H4 (cell line): ENCODE data around the gene LENG1. TPM values are rescaled to one million over a fixed set of nuclear protein-coding genes. Genes with fewer than 3 reads are reported as not detected.
"Not testable (repeated sequence)": the region's sequence is repeated elsewhere in the genome, so short reads cannot be mapped to it uniquely, and the experiment has no call there.

ENCODE experiments used
- DNase-seq: peaks from one replicate; pipeline ENCODE4 v3.0.0-alpha.2; 2015; ENCODE audit warnings: low spot score
- total RNA-seq: library from RNA; depleted of rRNA; stranded (reverse); fragments of >200 nt; shearing (Covaris generic); gene quantifications from 2 replicates; pipeline ENCODE4 v1.2.3, GENCODE V29; 2014

The LENG1 gene
- total RNA-seq, 1 experiment from 2014 or later, result 15.6 TPM

GRCh38 chr19:54189735-54190502 is 30.4 kb upstream of the LENG1 start:
- peak; percentile 100 for DNase-seq

GRCh38 chr19:54189145-54189734 is 29.7 kb upstream of the LENG1 start, which contains the start of gene MBOAT7:
TSS of gene MBOAT7 (minus strand) at chr19:54189580. CDS start at chr19:54188508, 1,072 bp downstream.
- DNase-seq, result no peak

- DNase-seq, result peak; percentile 74
Measured at GRCh38 chr19:54188215-54188871, 28.8 kb upstream of the LENG1 start.

GRCh38 chr19:54186934-54187381 is 27.4 kb upstream of the LENG1 start:
- DNase-seq, result no peak

GRCh38 chr19:54186351-54186750 is 26.8 kb upstream of the LENG1 start:
- no peak for DNase-seq

GRCh38 chr19:54183431-54183830 is 23.9 kb upstream of the LENG1 start:
- no peak for DNase-seq

- not testable (repeated sequence) for DNase-seq
Measured at GRCh38 chr19:54181894-54182293, 22.4 kb upstream of the LENG1 start.

- DNase-seq, result no peak
Measured at GRCh38 chr19:54180691-54181091, 21.2 kb upstream of the LENG1 start.

- no peak for DNase-seq
Measured at GRCh38 chr19:54179921-54180461, 20.5 kb upstream of the LENG1 start.

- no peak for DNase-seq
Measured at GRCh38 chr19:54179262-54179852, 19.8 kb upstream of the LENG1 start.

- DNase-seq, result no peak
Measured at GRCh38 chr19:54178581-54179261, 19.2 kb upstream of the LENG1 start.

GRCh38 chr19:54173951-54174834 is 14.7 kb upstream of the LENG1 start:
- no peak for DNase-seq

- DNase-seq, result no peak
Measured at GRCh38 chr19:54173359-54173699, 13.8 kb upstream of the LENG1 start.

GRCh38 chr19:54172471-54173358 is 13.2 kb upstream of the LENG1 start, which contains the start of gene TMC4:
TSS of gene TMC4 (minus strand) at chr19:54173160. CDS start at chr19:54173117, 43 bp downstream.
- no peak for DNase-seq

- DNase-seq, result not testable (repeated sequence)
Measured at GRCh38 chr19:54171736-54172431, 12.4 kb upstream of the LENG1 start.

GRCh38 chr19:54169149-54169740 is 9.7 kb upstream of the LENG1 start:
- DNase-seq, result no peak

- peak; percentile 91 for DNase-seq
Measured at GRCh38 chr19:54168174-54168917, 8.8 kb upstream of the LENG1 start.

- no peak for DNase-seq
Measured at GRCh38 chr19:54165222-54165621, 5.7 kb upstream of the LENG1 start.
